GM18868 (cell line): Measurements from ENCODE around the gene TRIP11.

Experiments
- ATAC-seq: cut with Tn5 transposase; IDR thresholded peaks from one replicate; pipeline ENCODE4 v1.9.1; 2021; ENCODE audit warnings: mild to moderate bottlenecking, moderate library complexity; ENCODE audit not compliant: unreplicated experiment

Gene TRIP11

GRCh38 chr14:91961297-91962220 lies 78.3 kb downstream of the TRIP11 start:
- no peak for ATAC-seq

GRCh38 chr14:91957876-91958313 lies 82.0 kb downstream of the TRIP11 start:
- ATAC-seq: no peak

- no peak for ATAC-seq
Measured at GRCh38 chr14:91956616-91957015, 83.2 kb downstream of the TRIP11 start.

- no peak for ATAC-seq
Measured at GRCh38 chr14:91955168-91955567, 84.7 kb downstream of the TRIP11 start.

GRCh38 chr14:91953170-91953985 lies 86.5 kb downstream of the TRIP11 start:
- no peak for ATAC-seq

GRCh38 chr14:91947475-91948184 lies 92.2 kb downstream of the TRIP11 start, which contains the start of gene FBLN5:
FBLN5 (minus strand) TSS chr14:91947694; CDS start chr14:91947229, 465 bp downstream.
- ATAC-seq: no peak

- no peak for ATAC-seq
Measured at GRCh38 chr14:91946622-91947474, 93.0 kb downstream of the TRIP11 start.

GRCh38 chr14:91945751-91946621 lies 93.9 kb downstream of the TRIP11 start:
- ATAC-seq: no peak

- ATAC-seq: no peak
Measured at GRCh38 chr14:91942946-91943345, 96.9 kb downstream of the TRIP11 start.

GRCh38 chr14:91942128-91942527 lies 97.7 kb downstream of the TRIP11 start:
- no peak for ATAC-seq

- ATAC-seq: no peak
Measured at GRCh38 chr14:91940209-91940608, 99.7 kb downstream of the TRIP11 start.

- no peak for ATAC-seq
Measured at GRCh38 chr14:91935586-91935985, 104.3 kb downstream of the TRIP11 start.

GRCh38 chr14:91934554-91935285 lies 105.1 kb downstream of the TRIP11 start:
- no peak for ATAC-seq

- ATAC-seq: no peak
Measured at GRCh38 chr14:91931478-91932088, 108.3 kb downstream of the TRIP11 start.

- ATAC-seq: no peak
Measured at GRCh38 chr14:91929700-91930099, 110.2 kb downstream of the TRIP11 start.

- no peak for ATAC-seq
Measured at GRCh38 chr14:91927800-91928199, 112.1 kb downstream of the TRIP11 start.

GRCh38 chr14:91927191-91927590 lies 112.7 kb downstream of the TRIP11 start:
- no peak for ATAC-seq
